ENCODE data around the gene FLVCR1. TPM values are rescaled to one million over a fixed set of nuclear protein-coding genes. Genes with fewer than 3 reads are reported as not detected.

The FLVCR1 gene
- total RNA-seq, 1 donor = 5.4 TPM

DNA sequence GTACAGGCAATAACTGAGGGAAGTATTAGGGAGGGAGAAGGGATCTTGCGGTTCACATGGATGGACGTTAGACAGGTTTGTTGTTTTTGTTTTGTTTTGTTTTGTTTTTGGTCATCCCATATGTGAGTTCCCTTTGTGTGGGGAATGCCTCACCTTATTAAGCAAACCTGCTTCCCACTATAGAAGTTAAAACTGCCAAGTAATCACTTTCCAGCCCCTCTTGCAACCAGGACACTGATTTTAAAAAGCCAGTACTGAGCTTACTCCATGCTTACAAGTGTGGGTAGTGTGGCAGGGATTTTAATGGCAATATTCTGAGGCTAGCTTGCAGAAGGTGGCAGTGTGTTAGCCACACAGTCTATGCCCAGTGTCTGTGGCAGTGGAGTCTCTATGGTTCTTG lies 37.1 kb upstream of the FLVCR1 start:
- Histone ChIP-seq H3K27ac (ENCODE audit: low read depth, low read length) (no peak overlapping the region), H3K27me3 (ENCODE audit: insufficient read depth, low read length) (no peaks in the 10 kb centered on the region), H3K36me3 (ENCODE audit: insufficient read depth, low read length) (no peaks in the 10 kb centered on the region), H3K9me3 (ENCODE audit: low read depth, low read length) (peaks cover 4% of the 10 kb centered on the region), H4K20me1 (ENCODE audit: insufficient read depth, low read length) (no peaks in the 10 kb centered on the region), H3K4me3 (ENCODE audit: insufficient read depth, low read length) (no peak overlapping the region), H3K79me2 (ENCODE audit: insufficient read depth, low read length) (no peaks in the 10 kb centered on the region), H2AFZ (ENCODE audit: low read length) (no peak overlapping the region), H3K4me2 (ENCODE audit: insufficient read depth, low read length) (no peak overlapping the region), H3K4me1 (ENCODE audit: insufficient read depth, low read length) (no peaks in the 10 kb centered on the region)
- TF ChIP-seq, protein P1, sequence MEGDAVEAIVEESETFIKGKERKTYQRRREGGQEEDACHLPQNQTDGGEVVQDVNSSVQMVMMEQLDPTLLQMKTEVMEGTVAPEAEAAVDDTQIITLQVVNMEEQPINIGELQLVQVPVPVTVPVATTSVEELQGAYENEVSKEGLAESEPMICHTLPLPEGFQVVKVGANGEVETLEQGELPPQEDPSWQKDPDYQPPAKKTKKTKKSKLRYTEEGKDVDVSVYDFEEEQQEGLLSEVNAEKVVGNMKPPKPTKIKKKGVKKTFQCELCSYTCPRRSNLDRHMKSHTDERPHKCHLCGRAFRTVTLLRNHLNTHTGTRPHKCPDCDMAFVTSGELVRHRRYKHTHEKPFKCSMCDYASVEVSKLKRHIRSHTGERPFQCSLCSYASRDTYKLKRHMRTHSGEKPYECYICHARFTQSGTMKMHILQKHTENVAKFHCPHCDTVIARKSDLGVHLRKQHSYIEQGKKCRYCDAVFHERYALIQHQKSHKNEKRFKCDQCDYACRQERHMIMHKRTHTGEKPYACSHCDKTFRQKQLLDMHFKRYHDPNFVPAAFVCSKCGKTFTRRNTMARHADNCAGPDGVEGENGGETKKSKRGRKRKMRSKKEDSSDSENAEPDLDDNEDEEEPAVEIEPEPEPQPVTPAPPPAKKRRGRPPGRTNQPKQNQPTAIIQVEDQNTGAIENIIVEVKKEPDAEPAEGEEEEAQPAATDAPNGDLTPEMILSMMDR (IDR thresholded peaks at IDR 0.05; ENCODE audit: extremely low read depth, low read depth, low read length) = no peak
- DNase-seq (ENCODE audit: insufficient read length, low spot score, missing footprints) = peak; percentile 31

DNA sequence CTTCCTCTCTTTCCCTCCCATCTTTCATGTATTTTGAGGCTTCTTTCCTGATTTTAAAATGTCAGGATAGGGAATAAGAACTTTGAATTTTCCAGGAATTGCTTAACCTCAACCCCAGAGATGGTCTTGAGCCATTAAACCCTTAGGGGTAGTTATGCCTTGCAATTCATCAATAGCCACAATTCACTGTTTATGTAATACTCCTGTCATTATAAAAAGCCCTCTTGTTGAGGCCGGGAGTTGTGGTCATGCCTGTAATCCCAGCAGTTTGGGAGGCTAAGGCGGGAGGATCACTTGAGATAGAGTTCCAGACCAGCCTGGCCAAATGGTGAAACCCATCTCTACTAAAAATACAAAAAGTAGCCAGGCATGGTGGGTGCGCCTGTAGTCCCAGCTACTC lies 35.1 kb upstream of the FLVCR1 start:
- no peak overlapping the region for H3K4me2 ChIP-seq (ENCODE audit: insufficient read depth, low read length)

DNA sequence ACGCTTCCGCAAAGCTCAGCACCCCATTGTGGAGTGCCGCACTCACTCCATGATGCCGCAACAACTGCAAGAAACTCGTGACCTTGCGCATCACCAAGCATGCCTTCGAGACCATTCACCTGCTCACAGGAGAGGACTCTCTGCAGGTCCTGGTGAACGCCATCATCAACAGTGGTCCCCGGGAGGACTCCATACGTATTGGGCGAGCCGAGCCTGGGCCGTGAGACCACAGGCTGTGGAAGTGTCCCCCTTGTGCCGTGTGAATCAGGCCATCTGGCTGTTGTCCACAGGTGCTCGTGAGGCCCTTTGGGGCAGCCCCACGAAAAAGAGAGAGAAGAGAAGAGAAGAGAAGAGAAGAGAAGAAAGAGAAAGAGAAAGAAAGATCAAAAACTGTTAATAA lies 33.9 kb upstream of the FLVCR1 start:
- H3K36me3 ChIP-seq (ENCODE audit: insufficient read depth, low read length) = no peaks in the 10 kb centered on the region
- H3K27me3 ChIP-seq (ENCODE audit: insufficient read depth, low read length) = no peaks in the 10 kb centered on the region
- TF ChIP-seq, protein P1 (IDR thresholded peaks at IDR 0.05; ENCODE audit: extremely low read depth, low read depth, low read length) = no peak
- DNase-seq (ENCODE audit: insufficient read length, low spot score, missing footprints) = no peak
- H3K4me2 ChIP-seq (ENCODE audit: insufficient read depth, low read length) = no peak overlapping the region
- no peaks in the 10 kb centered on the region for H3K4me1 ChIP-seq (ENCODE audit: insufficient read depth, low read length)
- H3K27ac ChIP-seq (ENCODE audit: low read depth, low read length) = no peak overlapping the region
- no peak overlapping the region for H3K4me3 ChIP-seq (ENCODE audit: insufficient read depth, low read length)
- peaks cover 6% of the 10 kb centered on the region for H3K9me3 ChIP-seq (ENCODE audit: low read depth, low read length)
- H2AFZ ChIP-seq (ENCODE audit: low read length) = no peak overlapping the region
- H4K20me1 ChIP-seq (ENCODE audit: insufficient read depth, low read length) = no peaks in the 10 kb centered on the region
- H3K79me2 ChIP-seq (ENCODE audit: insufficient read depth, low read length) = no peaks in the 10 kb centered on the region

More for the DNA sequence above, 35.1 kb upstream of the FLVCR1 start:
- H3K4me1 ChIP-seq (ENCODE audit: insufficient read depth, low read length) = no peaks in the 10 kb centered on the region
- no peak overlapping the region for H3K4me3 ChIP-seq (ENCODE audit: insufficient read depth, low read length)
- peaks cover 6% of the 10 kb centered on the region for H3K9me3 ChIP-seq (ENCODE audit: low read depth, low read length)
- TF ChIP-seq, protein P1 (IDR thresholded peaks at IDR 0.05; ENCODE audit: extremely low read depth, low read depth, low read length) = no peak
- H3K79me2 ChIP-seq (ENCODE audit: insufficient read depth, low read length) = no peaks in the 10 kb centered on the region
- no peak overlapping the region for H2AFZ ChIP-seq (ENCODE audit: low read length)
- no peaks in the 10 kb centered on the region for H3K36me3 ChIP-seq (ENCODE audit: insufficient read depth, low read length)
- H3K27me3 ChIP-seq (ENCODE audit: insufficient read depth, low read length) = no peaks in the 10 kb centered on the region
- no peaks in the 10 kb centered on the region for H4K20me1 ChIP-seq (ENCODE audit: insufficient read depth, low read length)
- no peak for DNase-seq (ENCODE audit: insufficient read length, low spot score, missing footprints)
- no peak overlapping the region for H3K27ac ChIP-seq (ENCODE audit: low read depth, low read length)

DNA sequence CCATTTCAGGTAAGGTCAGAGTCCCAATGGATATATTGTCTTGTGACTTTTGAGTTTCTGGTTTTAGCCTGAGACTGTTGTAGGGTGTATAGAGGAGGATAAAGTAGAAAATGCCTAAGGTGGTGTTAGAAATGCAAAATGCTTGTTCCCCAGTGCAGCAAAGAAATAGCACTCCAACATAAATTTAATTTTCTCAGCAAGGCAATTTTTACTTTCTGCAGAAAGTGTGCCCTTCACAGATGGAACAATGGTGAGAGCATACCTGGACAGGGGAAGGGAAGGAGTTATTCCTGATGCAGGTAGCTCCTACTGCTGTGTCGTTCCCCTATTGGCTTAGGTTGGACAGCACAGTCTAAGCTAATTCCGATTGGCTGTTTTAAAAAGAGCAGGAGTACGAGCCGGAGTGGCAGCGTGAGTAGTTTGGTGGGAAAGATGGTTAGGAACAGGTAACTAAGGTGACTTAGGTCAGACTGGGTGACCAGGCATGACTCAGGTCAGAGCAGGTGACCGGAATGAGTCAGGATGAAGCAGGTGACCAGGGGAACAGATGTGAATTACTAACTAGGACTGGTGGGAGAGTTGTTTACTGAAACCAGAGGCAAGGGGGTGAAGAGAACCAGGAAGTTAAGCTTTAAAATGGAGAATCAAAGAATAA lies 32.1 kb upstream of the FLVCR1 start:
- H3K4me1 ChIP-seq (ENCODE audit: insufficient read depth, low read length) = no peaks in the 10 kb centered on the region
- no peak overlapping the region for H3K27ac ChIP-seq (ENCODE audit: low read depth, low read length)
- peaks cover 6% of the 10 kb centered on the region for H3K9me3 ChIP-seq (ENCODE audit: low read depth, low read length)
- TF ChIP-seq, protein P1 (IDR thresholded peaks at IDR 0.05; ENCODE audit: extremely low read depth, low read depth, low read length) = no peak
- H3K79me2 ChIP-seq (ENCODE audit: insufficient read depth, low read length) = no peaks in the 10 kb centered on the region
- no peak for DNase-seq (ENCODE audit: insufficient read length, low spot score, missing footprints)
- H3K4me3 ChIP-seq (ENCODE audit: insufficient read depth, low read length) = no peak overlapping the region
- H3K27me3 ChIP-seq (ENCODE audit: insufficient read depth, low read length) = no peaks in the 10 kb centered on the region
- no peaks in the 10 kb centered on the region for H4K20me1 ChIP-seq (ENCODE audit: insufficient read depth, low read length)
- no peak overlapping the region for H2AFZ ChIP-seq (ENCODE audit: low read length)
- H3K36me3 ChIP-seq (ENCODE audit: insufficient read depth, low read length) = no peaks in the 10 kb centered on the region
- no peak overlapping the region for H3K4me2 ChIP-seq (ENCODE audit: insufficient read depth, low read length)

All from osteoblast (primary cell).